Measurements from ENCODE around the gene KRTAP10-5.
"Not testable (repeated sequence)": the region's sequence is repeated elsewhere in the genome, so short reads cannot be mapped to it uniquely, and the experiment has no call there.

The KRTAP10-5 gene

DNA sequence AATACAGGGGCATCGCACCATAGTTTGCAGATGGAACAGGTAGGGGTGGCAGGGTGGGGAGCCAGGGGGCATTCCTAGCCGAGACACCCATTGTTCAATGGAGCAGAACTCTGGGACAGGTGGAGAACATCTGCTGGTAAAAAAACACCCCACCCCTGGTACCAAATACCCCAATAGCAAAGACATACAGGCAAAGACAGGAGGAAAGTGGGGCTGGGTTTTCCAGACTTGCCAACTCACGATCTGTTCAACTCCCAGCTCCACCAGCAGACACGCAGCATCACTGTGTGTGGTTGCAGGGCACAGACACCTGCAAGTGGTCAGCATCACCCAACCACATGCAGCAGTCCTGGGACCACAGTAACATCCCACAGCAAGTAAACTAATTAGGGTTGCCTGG, 31.1 kb upstream of the KRTAP10-5 start:
- no peak for DNase-seq (ENCODE audit: low read depth, low spot score)

DNA sequence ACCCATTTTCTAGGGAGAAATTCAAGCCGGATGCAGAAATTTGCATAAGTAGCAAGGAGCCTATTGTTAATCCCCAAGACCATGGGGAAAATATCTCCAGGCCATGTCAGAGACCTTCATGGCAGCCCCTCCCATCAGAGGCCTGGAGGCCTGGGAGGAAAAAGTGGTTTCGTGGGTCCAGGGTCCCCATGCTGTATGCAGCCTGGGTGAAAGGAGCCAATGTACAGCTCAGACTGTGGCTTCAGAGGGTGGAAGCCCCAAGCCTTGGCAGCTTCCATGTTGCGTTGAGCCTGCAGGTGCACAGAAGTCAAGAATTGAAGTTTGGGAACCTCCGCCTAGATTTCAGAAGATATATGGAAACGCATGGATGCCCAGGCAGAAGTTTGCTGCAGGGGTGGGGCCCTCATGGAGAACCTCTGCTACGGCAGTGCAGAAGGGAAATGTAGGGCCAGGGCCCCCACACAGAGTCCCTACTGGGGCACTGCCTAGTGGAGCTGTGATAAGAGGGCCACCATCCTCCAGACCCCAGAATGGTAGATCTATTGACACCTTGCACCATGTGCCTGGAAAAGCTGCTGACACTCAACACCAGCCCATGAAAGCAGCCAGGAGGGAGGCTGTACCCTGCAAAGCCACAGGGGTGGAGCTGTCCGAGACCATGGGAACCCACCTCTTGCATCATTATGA, 29.9 kb upstream of the KRTAP10-5 start:
- DNase-seq (ENCODE audit: low read depth, low spot score), result not testable (repeated sequence)

DNA sequence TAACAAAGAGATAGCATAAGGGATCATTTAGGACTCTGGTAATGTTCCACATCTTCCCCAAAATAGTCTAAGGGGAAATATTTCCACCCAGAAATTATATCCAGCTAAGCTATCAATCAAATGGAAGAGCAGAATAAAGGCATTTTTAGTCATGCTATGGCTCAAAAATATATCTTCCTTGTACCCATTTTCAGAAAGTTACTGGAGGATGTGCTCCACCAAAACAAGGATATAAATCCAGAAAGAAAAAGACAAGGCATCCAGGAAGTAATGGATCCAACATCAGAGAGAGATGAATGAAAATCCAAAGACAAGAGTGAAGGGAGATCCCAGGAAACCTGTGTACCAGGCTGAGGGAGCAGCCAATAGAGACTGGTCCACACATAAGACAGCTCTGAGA, 28.8 kb upstream of the KRTAP10-5 start:
- DNase-seq (ENCODE audit: low read depth, low spot score), result no peak

DNA sequence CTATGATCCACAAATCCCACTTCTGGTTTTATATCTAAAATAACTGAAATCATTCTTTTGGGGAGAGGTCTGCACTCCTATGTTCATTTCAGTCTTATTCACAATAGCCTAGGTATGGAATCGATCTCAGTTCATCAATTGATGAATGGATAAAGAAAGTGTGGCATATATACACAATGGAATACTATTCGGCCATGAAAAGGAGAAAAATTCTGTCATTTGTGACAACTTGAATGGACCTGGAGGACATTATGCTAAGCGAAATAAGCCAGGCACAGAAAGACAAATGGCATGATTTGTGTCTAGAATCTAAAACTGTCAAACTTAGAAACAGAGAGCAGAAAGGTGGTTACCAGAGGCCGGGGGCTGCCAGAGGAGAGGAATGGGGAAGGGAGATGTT, 26.1 kb upstream of the KRTAP10-5 start:
- DNase-seq (ENCODE audit: low read depth, low spot score), result no peak

DNA sequence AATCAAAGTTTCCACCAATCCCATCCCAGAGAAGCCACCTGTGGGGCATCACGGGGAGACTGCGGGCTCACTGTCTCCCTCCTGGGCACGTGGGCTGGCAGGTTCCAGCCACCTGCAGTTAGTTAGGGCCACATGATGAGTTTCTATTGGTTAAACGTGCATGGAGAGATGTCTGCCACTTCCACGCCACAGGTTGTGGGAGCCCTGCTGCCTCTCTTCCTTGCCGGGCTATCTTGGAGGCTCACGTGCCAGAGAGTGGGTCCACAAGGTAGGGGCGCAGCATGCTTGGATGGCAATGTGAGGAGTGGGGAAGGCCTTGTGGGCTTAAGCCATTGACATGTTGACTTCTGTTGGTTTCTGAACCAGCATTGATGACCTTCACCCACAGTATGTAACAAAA, 23.5 kb upstream of the KRTAP10-5 start:
- DNase-seq (ENCODE audit: low read depth, low spot score), result no peak

DNA sequence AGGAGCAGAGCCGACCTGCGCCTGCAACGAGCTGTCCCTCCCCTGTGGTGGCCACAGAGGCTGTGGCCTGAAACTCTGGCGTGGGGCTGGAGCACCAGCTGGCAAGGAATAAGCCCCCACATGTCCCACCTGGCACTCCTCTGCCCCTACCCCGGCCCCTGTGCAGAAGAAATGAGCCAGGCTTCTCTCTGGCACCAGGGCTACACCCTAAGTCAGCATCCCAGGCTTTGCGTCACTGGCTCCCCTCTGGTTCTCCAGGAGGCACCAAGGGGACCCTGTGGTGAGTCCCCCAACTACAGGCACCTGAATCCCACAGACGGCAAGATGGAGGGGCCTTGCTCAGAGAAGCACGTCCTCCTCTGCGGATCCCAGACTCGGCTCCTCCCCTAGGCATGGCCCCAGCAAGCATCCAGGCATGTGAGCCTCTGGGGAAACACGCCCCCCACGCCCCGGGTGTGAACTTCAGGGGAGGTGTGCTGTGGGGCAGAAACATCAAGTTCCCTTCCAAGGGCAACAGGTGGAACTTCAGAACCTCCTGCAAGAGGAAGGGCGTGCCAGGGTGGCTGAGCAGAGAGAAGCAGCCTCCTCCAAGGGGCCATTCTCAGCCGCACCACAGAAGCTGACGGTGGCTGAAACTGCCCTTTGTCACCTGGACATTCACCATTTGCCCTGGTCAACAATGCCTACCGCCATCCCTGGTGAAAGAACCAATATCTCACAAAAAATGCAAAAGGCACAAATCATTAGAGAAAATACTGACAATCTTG, 22.9 kb upstream of the KRTAP10-5 start:
- DNase-seq (ENCODE audit: low read depth, low spot score), result no peak

DNA sequence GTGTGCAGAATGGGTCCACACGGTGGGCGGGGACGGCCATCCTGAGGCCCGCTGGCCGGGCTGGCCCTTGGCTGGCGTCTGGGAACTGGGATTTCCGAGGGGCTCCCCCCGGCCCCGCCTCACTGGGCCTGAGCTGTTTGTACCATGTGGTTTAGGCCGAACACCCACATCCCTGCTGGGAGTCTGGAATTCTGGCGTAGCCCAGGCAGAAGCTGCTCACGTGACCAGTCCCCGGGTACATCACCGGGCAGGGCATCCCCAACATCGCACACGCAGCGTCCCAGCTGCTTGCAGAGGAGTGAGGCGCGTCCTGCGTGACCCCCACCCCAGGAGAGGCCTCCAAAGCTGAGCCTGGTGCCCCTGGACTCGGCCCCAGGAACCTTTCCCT, 22.1 kb upstream of the KRTAP10-5 start:
- no peak for DNase-seq (ENCODE audit: low read depth, low spot score)

DNA sequence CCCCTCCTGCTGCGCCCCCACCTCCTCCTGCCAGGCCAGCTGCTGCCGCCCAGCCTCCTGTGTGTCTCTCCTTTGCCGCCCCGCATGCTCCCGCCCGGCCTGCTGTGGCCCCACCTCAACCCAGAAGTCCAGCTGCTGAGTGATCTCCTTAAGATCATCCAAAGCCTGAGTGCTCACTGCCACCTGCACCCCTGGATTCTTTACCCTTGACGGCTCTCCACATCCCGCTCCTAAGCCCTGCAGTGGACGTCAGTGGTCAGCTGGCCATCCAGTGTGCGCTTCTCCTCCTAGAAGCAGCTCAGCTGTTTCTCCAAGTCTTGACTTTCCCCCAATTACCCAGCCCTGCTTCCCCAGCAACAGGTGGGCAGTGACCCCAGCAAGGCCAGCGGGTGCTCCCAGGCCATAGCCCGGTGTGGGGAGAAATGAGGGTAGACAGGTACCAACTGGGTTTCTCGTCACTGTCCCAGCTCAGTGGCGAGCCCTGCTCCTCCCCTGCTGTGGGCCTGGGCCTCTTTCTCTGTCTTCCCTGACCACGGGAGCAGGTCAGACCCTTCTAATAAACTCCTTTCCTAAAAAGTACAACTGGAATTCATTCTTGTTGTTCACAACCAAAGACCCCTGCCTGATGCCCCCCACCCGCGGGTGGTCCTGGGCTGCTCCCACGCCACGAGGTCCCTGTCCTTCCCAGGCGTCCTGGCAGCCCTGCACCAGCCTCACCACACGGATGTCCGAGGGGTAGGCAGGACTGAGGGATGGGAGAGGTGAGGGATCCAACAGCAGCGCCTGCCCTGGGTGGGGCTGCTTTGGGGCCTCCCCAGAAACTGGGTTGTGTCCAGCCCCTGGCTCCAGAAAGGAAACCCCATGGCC, 21.4 kb upstream of the KRTAP10-5 start:
- no peak for DNase-seq (ENCODE audit: low read depth, low spot score)

DNA sequence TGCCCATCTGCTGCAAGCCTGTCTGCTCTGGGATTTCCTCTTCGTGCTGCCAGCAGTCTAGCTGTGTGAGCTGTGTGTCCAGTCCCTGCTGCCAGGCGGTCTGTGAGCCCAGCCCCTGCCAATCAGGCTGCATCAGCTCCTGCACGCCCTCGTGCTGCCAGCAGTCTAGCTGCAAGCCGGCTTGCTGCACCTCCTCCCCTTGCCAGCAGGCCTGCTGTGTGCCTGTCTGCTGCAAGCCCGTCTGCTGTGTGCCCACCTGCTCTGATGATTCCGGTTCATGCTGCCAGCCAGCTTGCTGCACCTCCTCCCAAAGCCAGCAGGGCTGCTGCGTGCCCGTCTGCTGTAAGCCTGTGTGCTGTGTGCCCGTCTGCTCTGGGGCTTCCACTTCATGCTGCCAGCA, 20.7 kb upstream of the KRTAP10-5 start:
- DNase-seq (ENCODE audit: low read depth, low spot score), result not testable (repeated sequence)

DNA sequence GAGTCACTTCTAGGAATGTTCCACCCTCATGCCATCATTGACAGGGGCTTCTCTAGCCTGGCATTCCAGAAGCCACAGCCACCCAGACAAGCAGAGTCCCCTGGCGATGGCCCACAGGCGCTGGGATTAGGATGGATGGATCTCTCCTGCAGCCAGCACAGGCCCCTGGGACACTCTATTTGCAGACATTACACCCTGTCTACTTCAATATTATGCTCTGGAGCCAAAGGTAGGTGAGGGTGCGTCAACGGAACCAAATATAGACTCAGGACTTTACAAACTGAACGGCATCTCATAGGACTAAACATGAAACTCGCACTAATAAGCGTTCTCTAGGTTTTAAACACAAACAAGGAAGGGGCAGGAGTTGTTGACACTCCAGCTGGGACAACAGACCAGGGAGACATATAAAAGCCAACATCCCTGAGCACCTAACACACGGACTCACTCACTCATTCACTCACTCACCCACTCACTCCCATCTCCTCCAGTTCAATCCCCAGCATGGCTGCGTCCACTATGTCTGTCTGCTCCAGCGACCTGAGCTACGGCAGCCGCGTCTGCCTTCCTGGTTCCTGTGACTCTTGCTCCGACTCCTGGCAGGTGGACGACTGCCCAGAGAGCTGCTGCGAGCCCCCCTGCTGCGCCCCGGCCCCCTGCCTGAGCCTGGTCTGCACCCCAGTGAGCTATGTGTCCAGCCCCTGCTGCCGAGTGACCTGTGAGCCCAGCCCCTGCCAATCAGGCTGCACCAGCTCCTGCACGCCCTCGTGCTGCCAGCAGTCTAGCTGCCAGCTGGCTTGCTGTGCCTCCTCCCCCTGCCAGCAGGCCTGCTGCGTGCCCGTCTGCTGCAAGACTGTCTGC, 19.9 kb upstream of the KRTAP10-5 start, which contains the start of gene KRTAP10-7:
TSS of gene KRTAP10-7 (plus strand) at position 480 of the 861 bp plus-strand sequence. CDS start at position 505, 25 bp downstream.
- DNase-seq (ENCODE audit: low read depth, low spot score), result not testable (repeated sequence)

DNA sequence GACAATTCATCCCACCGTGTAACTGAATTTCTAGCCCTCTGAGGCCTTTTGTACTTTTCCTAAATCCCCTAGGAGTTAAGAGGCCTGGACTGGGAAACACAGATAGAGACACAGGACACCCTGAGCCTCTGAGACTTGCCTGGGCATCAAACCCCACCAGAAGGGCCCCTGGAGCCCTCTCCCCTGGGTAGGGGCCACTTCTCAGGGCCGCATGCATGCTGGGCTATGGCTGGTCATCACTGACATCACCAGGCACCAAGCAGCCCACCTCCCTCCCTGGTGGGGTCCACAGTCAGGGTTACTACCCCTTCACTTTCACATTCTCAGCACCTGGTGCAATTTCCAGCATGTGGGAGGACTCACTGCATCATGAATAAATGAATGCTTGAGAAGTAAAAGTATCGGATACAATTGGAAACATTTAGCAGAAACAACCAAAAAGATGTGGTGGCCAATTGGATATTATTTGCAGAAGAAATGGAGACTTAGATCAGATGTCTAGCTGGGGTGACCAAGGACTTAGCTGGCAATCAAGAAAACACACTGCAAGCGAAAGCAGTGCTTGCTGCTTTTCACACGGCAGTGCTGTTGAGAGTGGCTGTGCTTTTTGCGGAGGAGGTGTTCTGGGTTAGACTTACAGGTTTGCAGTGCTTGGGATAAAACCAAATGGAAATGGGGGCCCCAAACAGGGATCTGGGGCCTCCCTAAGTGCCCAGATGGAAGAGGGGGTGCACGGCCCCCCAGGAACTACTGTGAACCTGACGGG, 19.0 kb upstream of the KRTAP10-5 start:
- no peak for DNase-seq (ENCODE audit: low read depth, low spot score)

DNA sequence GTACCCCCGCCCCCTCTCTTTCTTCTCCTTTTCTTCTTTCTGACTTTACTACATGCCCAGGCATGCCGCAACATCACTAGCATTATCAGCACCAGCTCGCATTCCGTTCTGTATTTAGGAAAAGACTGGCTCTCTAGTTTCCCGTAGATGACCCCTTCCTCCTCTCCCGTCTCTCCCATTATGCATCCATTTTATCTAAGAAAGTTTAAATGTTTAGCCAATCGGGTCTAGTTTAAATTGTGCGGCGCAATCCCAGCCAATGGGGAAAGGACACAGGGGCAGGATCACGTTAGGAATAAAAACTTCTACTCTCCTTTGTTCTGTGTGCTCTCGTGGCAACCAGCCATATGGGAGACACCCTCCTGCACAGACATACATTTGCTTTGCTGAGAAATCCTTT, 17.7 kb upstream of the KRTAP10-5 start:
- no peak for DNase-seq (ENCODE audit: low read depth, low spot score)

DNA sequence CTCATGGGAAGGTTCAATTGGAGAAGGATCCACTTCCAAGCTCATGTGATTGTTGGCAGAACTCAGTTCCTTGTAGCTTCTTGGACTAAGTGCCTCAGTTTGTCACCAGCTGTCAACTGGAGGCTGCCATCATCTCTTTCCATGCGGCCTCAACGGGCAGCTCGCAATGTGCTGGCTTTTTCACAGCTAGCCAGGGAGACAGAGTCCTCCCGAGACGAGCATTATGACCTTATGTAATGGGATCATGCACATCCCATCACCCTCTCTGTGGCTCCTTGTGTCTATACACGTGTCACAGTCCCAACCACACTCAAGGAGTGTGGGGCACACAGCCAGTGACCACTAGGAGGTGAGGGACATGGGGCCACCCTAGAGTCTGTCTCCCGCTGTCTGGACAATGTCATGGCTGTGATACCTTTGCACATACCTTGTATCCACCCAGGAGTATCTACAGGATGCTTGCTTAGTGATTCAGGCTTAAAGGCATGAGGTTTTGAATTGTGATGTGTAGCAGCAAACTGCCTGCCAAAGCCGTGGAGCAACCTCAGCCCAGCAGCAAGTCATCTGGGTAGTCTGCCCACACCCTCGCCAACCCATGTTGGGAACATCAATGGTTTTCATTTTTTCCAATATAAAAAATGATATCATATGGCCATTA, 15.8 kb upstream of the KRTAP10-5 start:
- no peak for DNase-seq (ENCODE audit: low read depth, low spot score)

DNA sequence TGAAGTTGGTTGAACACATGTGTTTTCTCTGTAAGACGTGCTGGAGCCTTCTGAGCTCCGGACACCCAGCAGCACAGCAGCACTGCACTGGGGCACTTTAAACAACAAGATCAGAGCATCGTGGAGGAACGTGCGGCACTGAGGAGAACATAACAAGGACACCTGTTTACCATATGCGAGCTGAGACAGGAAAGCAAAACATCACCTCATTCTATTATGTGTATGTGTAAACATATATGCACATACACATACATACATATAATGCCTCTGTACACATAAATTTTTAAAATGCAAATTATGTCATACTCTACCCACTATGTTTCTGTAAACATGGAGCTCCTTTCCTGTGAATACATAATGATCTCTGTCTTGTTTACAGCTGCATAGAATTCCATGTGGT, 15.1 kb upstream of the KRTAP10-5 start:
- no peak for DNase-seq (ENCODE audit: low read depth, low spot score)

DNA sequence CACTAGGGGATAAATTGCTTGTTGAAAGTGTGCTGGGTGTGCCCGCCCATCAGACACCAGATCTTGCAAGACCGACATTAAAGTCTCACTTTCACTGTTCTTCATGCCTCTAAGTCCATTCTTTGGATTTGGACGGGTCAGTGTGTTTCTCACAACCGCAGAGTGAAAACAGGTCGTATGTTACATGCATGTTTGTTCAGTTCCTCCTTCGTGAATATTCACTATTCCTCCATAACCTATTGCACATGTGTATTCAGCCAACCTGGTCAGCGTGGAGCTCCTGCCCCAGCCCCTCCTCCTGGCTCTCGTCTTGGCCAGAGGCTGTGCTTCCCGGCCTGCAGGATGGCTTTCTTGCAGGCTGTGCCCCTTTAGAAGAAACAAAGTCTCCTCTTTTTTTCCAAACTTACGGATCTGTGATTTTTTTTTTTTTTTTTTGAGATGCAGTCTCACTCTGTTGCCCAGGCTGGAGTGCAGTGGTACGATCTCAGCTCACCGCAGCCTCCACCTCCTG, 14.1 kb upstream of the KRTAP10-5 start:
- DNase-seq (ENCODE audit: low read depth, low spot score), result no peak

DNA sequence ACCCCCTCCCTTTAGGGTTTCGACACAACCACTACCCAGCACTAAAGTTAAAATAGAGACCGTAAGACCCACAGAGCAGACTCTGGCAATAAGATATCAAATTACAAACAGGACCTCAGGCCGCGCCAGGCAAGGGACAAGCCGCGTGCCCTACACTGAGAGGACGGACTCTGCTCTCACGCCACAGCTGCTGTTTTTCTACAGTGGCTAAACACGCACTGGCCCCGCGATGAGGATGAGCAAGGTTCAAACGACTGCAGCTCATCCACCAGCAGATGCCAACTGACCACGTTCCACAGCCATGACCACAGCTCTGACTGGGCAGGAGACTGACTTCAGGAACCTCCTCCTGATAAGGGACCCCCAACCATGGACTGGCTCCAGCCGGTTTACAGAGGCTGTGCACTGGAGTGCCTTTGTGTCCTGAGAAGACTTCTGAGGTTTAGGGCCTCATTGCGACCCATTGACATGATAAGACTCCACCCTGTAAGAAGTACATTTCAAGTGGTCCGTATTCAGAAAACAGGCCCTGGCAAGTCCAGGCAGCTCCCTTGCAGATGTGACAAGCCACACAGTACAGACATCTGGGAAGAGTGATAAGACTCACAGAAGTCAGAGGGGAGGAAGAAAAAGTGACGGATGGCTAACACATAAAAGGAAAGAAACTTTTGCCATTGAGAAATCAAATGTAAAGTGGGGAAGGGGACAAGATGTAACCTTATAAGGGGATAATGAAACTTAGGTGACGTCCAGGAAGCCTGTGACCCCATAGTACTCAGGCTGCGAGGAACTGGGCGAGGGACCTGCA, 13.4 kb upstream of the KRTAP10-5 start:
- no peak for DNase-seq (ENCODE audit: low read depth, low spot score)

DNA sequence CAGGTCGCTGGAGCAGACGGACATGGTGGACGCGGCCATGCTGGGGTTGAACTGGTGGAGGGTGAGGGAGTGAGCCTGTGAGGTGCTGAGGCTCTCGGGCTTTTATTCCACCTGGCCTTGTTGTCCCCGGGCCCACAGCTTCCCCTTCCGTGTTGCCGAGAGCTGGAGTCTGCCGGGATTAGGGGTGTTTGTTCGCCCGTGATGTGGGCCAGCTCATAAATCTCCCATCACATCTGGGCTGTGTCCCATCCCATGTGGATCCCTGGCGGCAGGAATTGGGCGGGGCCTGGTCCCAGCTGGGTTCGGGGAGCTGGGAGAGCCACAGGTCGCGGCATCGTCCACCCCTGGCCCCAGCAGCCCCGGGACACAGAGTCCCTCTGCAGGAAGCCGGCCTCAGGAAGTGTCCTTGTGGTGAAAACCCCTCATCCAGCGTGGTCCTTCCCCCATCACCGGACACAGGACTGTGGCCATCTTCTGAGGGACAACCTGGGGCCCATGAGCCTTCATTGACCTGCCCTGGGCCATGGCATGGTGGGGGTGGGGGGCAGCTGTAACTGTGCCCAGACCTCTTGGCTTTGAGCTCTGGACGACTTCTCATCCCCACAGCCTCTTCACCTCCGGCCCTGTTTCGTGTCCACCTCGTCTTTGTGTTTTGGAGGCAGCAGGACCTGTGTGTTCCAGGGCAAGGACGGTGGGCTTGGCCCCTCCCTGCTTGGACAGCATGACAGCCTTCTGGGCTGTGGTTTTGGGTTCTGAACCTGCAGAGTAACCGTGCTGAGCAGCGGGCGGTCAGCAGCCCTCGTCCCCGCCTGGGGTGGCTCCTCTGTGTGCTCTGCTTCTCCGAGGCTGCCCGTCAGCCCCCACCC, 12.3 kb upstream of the KRTAP10-5 start, which contains the start of gene KRTAP10-6:
TSS of gene KRTAP10-6 (minus strand) at position 60 of the 866 bp plus-strand sequence. CDS start at position 39, 21 bp downstream.
- no peak for DNase-seq (ENCODE audit: low read depth, low spot score)

DNA sequence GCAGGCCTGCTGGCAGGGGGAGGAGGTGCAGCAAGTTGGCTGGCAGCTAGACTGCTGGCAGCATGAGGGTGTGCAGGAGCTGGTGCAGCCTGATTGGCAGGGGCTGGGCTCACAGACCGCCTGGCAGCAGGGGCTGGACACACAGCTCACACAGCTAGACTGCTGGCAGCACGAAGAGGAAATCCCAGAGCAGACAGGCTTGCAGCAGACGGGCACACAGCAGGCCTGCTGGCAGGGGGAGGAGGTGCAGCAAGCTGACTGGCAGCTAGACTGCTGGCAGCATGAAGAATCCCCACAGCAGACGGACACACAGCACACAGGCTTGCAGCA, 11.4 kb upstream of the KRTAP10-5 start:
- DNase-seq (ENCODE audit: low read depth, low spot score), result not testable (repeated sequence)

Data from activated naive CD8-positive, alpha-beta T cell treated with anti-CD3 and anti-CD28 coated beads, Interleukin-2, amount 50 U/mL, for 16 hours (primary cell).